A673 (cell line): ENCODE data around the gene MEX3D. TPM values are rescaled to one million over a fixed set of nuclear protein-coding genes. Genes with fewer than 3 reads are reported as not detected.
"Not testable (repeated sequence)": the region's sequence is repeated elsewhere in the genome, so short reads cannot be mapped to it uniquely, and the experiment has no call there.

Source experiments
- BruUV-seq: library from RNA; stranded (reverse); fragments of 400-500 nt; replicated peaks from 2 replicates; lab custom pipeline; 2021; lab: Mats Ljungman, UMichigan
- CTCF ChIA-PET: fragments of 300-600 bp; sonication (Branson Sonifier 250); formaldehyde crosslinking; loops from one replicate; lab custom pipeline; 2022; ENCODE audit warnings: antibody characterized with exemption; lab: Charles Lee
- POLR2A ChIA-PET: fragments of 300-600 bp; sonication (Branson Sonifier 250); formaldehyde crosslinking; loops from one replicate; lab custom pipeline; 2022; ENCODE audit warnings: antibody characterized with exemption; ENCODE audit not compliant: low non-redundant PET; lab: Charles Lee
- DNase-seq: peaks from one replicate; pipeline ENCODE4 v3.0.0-alpha.2; 2015; ENCODE audit warnings: low spot score
- H3K27ac ChIP-seq: fragments of 200-600 bp; sonication (generic); 2 replicates; pipeline ENCODE4 v1.5.1; 2016; ENCODE audit warnings: mixed run types, low read depth, mild to moderate bottlenecking, mixed read lengths, antibody characterized with exemption, low read length; ENCODE audit not compliant: poor library complexity, severe bottlenecking
- H3K27me3 ChIP-seq: fragments of 200-600 bp; sonication (generic); replicated peaks from 2 replicates; pipeline ENCODE4 v1.6.1; 2017; ENCODE audit warnings: mixed run types, low read depth, mild to moderate bottlenecking, mixed read lengths, antibody characterized with exemption, low read length; ENCODE audit not compliant: insufficient read depth, poor library complexity
- H3K36me3 ChIP-seq: fragments of 200-600 bp; sonication (generic); 2 replicates; pipeline ENCODE4 v1.6.1; 2016; ENCODE audit warnings: mixed run types, mild to moderate bottlenecking, mixed read lengths, antibody characterized with exemption, low read length; ENCODE audit not compliant: insufficient read depth, poor library complexity, severe bottlenecking
- H3K4me1 ChIP-seq: fragments of 200-600 bp; sonication (generic); 2 replicates; pipeline ENCODE4 v1.6.1; 2017; ENCODE audit warnings: mixed run types, mild to moderate bottlenecking, mixed read lengths, antibody characterized with exemption, low read length; ENCODE audit not compliant: insufficient read depth, poor library complexity, severe bottlenecking
- H3K4me3 ChIP-seq: fragments of 200-600 bp; sonication (generic); 2 replicates; pipeline ENCODE4 v1.5.1; 2016; ENCODE audit warnings: low read depth, mixed run types, mild to moderate bottlenecking, mixed read lengths, low read length; ENCODE audit not compliant: poor library complexity, severe bottlenecking
- H3K9me3 ChIP-seq: fragments of 200-600 bp; sonication (generic); 2 replicates; pipeline ENCODE4 v1.6.1; 2016; ENCODE audit warnings: mixed run types, low read depth, mild to moderate bottlenecking, mixed read lengths, antibody characterized with exemption, low read length; ENCODE audit not compliant: poor library complexity, severe bottlenecking
- CTCF ChIP-seq: fragments of 300-800, 200-600 bp; sonication (generic); conservative IDR thresholded peaks from 2 replicates; pipeline ENCODE4 v1.5.1; 2017; ENCODE audit warnings: low read depth, mild to moderate bottlenecking, antibody characterized with exemption, low read length, moderate library complexity, mixed read lengths
- EZH2 ChIP-seq: fragments of 200-600 bp; sonication (generic); IDR thresholded peaks from 2 replicates; pipeline ENCODE4 v1.6.1; 2017; ENCODE audit warnings: borderline replicate concordance, low read depth, mild to moderate bottlenecking, mixed read lengths, antibody characterized with exemption, low read length; ENCODE audit not compliant: poor library complexity, severe bottlenecking
- intact Hi-C: fragments of 100-400 bp; cut with micrococcal nuclease; formaldehyde crosslinking; loops from one replicate; pipeline ENCODE4 v1.10.0; 2022; ENCODE audit not compliant: unreplicated experiment
- total RNA-seq: library from RNA; stranded (reverse); gene quantifications from 2 replicates; pipeline ENCODE4 v1.2.3, GENCODE V29; 2021

The MEX3D gene
- total RNA-seq, 1 experiment from 2014 or later: 60.0 TPM

GRCh38 chr19:1522061-1522460 lies 46.1 kb downstream of the MEX3D start:
- CTCF ChIA-PET: interaction anchor here (0.9 kb wide), 1 partner anchor 24 kb away, joined by 3 read pairs; no protein-coding TSS in a partner anchor
- Histone ChIP-seq H3K27me3 (peaks cover 28% of the 10 kb centered on the region), H3K4me1 (peaks cover 4% of the 10 kb centered on the region), H3K27ac (no peak overlapping the region), H3K9me3 (no peaks in the 10 kb centered on the region), H3K36me3 (no peaks in the 10 kb centered on the region), H3K4me3 (no peak overlapping the region)
- POLR2A ChIA-PET: interaction anchor here (0.6 kb wide), 1 partner anchor 253 kb away, joined by 3 read pairs; the partner anchor contains the start of gene CIRBP
- no peak for TF ChIP-seq CTCF
- TF ChIP-seq EZH2: no peak
- no TSS peak for BruUV-seq
- intact Hi-C loops: no loop called here
- no peak for DNase-seq

GRCh38 chr19:1521636-1522035 lies 46.5 kb downstream of the MEX3D start:
- Histone ChIP-seq H3K36me3 (no peaks in the 10 kb centered on the region), H3K4me1 (peaks cover 4% of the 10 kb centered on the region), H3K4me3 (no peak overlapping the region), H3K27ac (no peak overlapping the region), H3K9me3 (no peaks in the 10 kb centered on the region), H3K27me3 (peaks cover 28% of the 10 kb centered on the region)
- intact Hi-C loops: no loop called here
- no TSS peak for BruUV-seq
- ChIA-PET POLR2A (no interaction called here), CTCF (interaction anchor here (0.9 kb wide), 1 partner anchor 24 kb away, joined by 3 read pairs; no protein-coding TSS in a partner anchor)
- peak; percentile 49 for DNase-seq
- no peak for TF ChIP-seq EZH2
- no peak for TF ChIP-seq CTCF

DNA sequence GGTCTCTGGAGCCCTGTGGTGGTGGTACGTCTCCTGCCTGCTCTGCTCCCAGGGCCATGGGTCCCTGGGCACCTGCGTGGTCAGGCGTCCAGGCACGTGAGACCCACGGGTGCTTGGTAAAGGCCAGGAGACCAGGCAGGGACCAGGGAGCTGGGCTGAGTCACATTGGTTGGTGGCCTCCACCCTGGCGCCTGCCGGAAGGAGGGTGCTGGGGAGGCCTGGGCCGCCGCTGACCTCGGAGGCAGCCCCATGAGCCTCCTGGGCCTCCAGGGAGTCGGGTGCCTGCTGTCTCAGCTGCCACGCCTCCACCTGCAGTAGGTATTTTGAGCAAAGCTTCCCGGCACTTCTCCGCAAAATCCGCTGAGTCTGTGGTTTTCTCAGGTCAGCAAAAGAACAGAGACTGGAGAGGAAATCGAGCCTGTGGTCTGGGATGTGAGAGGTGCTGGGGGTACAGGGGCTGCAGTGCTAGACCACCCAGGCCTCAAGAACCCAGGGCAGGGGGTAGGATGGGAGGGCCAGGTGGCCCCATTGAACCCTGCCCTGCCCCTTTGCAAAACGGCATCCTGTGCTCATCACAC lies 47.8 kb downstream of the MEX3D start:
- ChIA-PET CTCF (no interaction called here), POLR2A (no interaction called here)
- TF ChIP-seq EZH2: no peak
- no peak for TF ChIP-seq CTCF
- Histone ChIP-seq H3K4me3 (no peak overlapping the region), H3K4me1 (peaks cover 4% of the 10 kb centered on the region), H3K36me3 (no peaks in the 10 kb centered on the region), H3K27me3 (peaks cover 23% of the 10 kb centered on the region), H3K27ac (no peak overlapping the region), H3K9me3 (no peaks in the 10 kb centered on the region)
- DNase-seq: no peak
- intact Hi-C loops: no loop called here
- BruUV-seq: no TSS peak

GRCh38 chr19:1519802-1520201 lies 48.3 kb downstream of the MEX3D start:
- BruUV-seq, CTCF ChIA-PET, POLR2A ChIA-PET: not testable (repeated sequence)

More at GRCh38 chr19:1519802-1520201, 48.3 kb downstream of the MEX3D start:
- H3K4me1 ChIP-seq, H3K4me3 ChIP-seq, H3K27ac ChIP-seq, H3K9me3 ChIP-seq, H3K36me3 ChIP-seq, DNase-seq, intact Hi-C loops: not testable (repeated sequence)
- peaks cover 18% of the 10 kb centered on the region for H3K27me3 ChIP-seq
